Measurements from ENCODE around the gene PHACTR1. TPM values are rescaled to one million over a fixed set of nuclear protein-coding genes. Genes with fewer than 3 reads are reported as not detected.
"Not testable (repeated sequence)": the region's sequence is repeated elsewhere in the genome, so short reads cannot be mapped to it uniquely, and the experiment has no call there.

The PHACTR1 gene
- total RNA-seq, 1 donor from 2014 or later, result 5.8 TPM

DNA sequence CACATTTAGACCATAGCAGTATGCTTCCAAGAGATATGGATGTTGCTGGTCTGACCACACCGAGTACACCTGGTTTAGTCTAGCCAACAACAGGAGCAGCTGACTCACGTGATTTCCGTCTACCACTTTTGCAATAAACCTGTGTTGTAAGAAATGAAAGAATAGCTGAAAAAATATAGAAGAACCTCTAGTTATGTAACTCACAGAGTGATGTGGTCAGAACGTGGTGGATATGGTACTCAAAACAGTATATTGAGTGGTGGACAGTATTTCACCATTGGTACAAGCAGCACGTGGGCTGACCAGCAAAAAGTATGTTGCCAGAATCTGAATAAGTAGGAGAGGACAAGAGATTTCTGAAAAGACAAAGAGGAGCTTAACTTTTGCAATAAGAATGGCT lies 384.8 kb downstream of the PHACTR1 start:
- DNase-seq (ENCODE audit: low read depth, low spot score), result no peak

DNA sequence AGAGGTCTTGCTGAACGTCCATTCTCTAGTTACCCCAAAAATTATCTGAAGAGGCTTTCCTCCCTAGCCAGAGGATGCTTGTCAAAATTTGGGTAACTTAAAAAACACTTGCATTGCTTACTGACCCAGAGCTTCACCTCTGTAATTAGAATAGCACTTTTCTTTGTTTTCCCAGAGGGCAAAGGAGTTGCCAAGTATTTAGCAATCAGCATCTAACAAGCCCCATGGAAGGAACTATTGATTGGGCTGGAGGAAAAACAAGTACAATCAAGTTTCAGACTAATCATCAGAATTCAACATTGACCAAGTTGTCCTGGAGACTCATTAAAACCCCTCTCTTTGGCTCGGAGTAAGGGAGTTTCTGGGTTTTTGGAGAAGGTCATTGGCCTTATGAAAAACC lies 385.4 kb downstream of the PHACTR1 start:
- DNase-seq (ENCODE audit: low read depth, low spot score), result no peak

DNA sequence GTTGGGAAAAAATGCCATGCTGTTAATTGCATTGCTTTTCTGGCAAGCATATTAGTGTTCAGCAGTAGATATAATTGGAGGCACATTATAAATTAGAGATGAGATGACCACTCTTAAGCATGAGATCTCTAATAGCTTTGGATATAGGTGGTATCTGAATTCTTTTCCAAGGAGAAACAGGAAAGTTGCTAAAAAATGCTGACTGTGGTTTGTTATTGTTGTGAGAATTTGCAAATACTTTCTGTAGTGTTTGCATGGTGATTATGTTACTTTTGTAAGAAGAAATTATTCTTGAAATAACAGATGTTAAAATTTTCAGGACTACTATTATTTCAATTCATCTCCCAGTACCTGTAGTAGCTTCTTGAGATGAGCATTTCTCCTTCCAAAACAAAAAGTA lies 386.6 kb downstream of the PHACTR1 start:
- DNase-seq (ENCODE audit: low read depth, low spot score), result no peak

DNA sequence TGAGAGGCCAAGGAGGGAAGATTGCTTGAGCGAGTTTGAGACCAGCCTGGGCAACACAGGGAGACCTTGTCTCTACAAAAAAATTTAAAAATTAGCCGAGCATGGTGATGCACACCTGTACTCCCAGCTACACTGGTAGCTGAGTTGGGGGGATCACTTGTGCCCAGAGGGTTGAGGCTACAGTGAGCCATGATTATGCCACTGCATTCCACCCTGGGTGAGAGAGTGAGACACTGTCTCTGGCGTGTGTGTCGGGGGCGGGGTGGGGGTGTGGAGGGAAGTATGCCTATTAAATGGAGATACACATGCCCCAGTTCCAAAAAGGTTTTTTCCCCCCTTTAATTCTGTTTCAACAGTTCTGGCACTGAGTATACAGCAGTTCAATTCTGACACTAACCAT lies 388.6 kb downstream of the PHACTR1 start:
- no peak for DNase-seq (ENCODE audit: low read depth, low spot score)

DNA sequence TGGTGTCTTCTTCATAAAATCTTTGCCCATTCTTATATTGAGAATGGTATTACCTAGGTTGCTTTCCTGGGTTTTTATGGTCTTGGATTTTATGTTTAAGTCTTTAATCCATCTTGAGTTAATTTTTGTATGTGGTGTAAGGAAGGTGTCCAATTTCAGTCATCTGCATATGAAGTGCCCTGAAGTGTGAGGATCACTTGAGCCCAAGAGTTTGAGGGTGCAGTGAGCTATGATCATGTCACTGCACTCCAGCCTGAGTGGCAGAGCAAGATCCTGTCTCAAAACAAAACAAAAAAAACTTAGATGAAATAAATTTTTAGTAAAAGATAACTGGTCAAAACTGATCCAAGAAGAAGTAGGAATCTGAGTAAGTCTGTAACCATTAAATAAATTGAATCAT lies 396.4 kb downstream of the PHACTR1 start:
- DNase-seq (ENCODE audit: low read depth, low spot score), result no peak

DNA sequence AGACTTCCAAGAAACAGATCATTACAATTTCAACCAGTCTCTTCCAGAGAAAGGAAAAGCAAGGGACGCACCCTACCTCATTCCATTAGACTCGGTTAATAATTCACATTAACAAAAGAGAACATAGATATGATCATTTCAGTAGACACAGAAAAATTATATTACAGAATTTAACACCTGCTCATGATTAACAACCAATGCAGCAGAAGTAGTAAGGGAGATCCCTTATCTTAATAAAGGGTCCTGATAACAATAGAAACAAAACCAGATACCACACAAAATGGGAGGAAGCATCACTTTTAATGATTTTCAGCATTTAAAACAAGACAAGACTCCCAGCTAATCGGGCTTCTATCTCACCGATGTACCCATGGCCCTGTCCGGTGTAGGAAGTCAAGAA lies 396.8 kb downstream of the PHACTR1 start:
- no peak for DNase-seq (ENCODE audit: low read depth, low spot score)

DNA sequence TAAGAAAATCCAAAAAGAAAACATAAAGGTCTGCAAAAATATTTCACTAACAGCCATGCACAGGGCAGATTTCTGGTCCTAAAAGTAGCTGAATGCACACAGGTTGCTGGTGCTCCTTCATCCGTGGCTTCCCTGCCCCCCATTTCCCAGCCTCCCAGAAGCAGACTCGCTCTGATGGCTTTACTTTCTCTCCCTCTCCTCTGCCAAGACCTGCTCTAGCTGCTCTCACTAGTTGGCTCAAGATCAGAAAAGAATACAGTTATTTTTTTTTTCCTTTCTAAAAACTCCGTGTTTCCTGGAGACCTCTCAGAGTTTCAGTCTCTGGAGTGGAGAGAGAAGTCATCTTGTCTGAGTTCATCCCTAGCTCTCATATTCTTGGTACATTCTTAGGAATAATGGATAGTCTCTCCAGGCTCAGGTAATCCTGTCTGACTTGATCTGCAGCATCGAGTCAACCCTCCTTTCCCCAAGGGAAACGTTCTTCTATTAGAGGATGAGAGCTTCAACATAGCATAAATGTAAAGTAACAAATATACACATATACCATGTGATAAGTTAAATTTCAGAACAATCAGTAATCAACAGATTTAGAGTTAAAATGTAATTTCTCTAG lies 397.5 kb downstream of the PHACTR1 start:
- DNase-seq (ENCODE audit: low read depth, low spot score), result no peak

DNA sequence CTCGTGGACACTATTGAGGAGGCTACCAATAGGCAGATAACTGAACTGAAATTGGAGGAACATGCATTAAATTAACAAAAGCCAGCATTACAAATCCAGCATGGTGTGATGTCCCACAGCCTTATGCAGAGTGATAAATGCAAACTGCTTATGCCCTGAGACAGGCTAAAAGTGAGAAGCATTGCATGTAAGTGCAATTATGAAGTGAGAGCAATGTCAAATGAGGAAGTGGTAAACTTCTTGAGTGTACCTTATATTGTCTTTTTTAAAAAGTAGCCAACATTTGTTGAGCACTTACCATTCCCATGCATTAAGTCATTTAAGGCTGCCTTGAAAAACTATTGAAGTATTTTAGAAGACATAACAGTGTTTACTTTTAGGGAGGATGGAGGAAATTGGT lies 399.6 kb downstream of the PHACTR1 start:
- DNase-seq (ENCODE audit: low read depth, low spot score), result no peak

DNA sequence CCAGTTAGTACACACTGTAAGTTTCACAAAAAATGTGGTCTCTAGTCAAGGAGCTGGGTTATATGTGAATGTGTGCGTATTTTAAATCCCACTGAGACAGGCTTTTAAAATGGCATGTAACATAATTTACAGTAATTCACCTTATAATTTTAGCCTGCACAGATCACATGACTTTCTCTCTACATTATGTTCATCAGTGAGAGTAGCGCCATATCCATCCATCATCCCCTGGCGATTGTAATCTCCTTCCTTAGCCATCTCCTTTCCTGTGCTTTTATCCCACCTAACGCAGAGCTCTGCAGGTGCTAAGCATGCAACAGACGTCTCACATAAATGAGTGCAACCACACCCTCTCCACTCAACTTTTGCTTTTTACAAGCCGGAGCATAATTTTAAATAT lies 401.0 kb downstream of the PHACTR1 start:
- no peak for DNase-seq (ENCODE audit: low read depth, low spot score)

DNA sequence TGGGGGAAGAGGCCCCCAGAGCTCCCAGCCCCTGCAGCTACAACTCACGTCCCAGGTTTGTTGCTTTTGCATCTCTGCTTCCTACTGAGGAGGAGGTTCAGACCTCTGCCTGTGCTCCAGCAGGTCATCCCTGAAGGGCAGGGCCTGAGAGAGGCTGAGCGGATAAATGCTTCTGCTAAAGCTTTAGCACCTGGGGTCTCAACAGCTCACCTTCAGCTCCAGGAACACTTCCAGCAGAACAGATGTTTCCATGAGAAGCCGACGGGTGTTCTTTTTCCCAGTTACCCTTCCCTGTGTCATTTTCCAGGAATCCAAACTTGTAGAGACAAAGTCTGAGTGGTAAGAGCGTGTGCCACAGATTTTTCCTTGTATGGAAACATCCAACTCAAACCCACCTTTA lies 403.0 kb downstream of the PHACTR1 start:
- DNase-seq (ENCODE audit: low read depth, low spot score), result no peak

DNA sequence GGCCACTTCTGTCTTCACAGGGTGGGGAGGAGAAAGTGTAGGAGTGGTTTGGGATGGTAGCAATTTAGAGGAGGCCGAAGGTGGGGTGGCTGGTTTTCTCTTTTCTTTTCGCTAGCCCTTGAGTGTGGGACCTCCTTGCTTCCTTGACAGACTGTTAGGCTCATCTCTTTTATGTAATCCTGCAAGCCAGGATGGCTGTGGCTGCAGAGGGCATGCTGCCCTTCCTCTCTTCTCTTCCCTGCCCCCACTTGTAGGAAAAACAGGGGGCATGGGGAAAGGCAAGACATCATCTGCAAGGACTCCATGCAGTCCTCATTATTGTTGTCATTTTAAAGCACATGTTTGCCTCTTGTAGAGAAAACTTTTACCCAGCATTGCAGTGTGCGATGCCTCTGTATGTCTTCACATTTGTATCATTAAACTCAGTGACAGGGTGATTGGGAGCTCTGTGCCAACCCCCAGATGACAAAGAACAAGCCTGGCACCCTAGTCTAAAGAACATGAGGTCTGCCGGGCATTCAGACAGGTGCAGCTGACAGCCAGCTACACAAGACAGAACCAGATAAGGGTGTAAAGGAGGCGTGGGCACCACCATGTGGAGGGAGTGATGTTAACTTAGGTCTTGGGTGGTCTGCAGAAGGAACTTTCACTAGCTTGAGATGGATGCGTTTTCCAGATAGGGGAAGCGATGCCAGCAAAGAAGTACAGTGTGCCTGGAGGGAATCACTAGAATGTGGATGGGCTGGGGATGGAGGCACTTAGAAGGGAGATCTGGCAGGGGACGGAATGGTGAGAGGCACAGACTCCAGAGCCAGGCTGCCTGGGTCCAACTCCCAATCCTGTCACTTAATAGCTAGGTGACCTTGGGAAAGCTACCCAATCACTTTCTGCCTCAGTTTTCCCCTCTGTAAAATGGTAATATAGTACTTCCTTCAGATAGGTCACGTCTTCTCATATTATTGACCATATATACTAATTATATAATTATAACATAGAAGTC lies 404.2 kb downstream of the PHACTR1 start:
- no peak for DNase-seq (ENCODE audit: low read depth, low spot score)

DNA sequence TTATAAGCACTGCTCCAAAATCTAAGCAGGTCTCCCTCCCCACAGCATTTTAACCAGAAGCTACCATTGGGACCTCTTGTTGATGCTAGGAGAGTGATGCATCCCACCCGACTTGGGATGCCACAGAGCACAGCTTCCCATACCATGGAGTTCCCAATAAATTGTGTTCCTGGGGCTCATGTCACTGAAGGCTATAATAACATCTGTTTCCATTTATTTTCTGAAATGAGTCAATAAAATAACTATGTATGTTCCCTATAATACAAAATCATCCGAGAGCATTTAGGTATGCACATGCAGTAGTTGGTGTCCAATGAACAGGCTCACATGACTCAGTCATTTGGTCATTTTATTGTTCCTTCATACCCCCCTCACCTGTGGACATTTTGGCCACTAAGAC lies 407.6 kb downstream of the PHACTR1 start:
- no peak for DNase-seq (ENCODE audit: low read depth, low spot score)

DNA sequence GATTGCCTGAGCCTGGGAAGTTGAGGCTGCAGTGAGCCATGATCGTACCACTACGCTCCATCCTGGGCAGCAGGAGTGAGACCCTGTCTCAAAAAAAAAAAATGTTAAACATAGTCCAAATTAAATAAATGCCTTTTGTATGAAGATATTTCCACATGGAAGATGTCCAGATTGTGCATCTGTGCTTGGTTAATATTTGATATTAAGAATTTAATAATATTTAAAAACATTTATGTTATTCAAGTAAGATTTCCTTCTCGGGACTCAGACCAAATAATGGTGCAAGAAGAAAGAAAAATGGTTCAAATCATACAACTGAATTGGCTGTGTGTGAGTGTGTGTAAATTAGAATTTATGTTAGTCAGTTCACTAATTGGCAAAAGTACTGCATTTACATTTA lies 409.3 kb downstream of the PHACTR1 start:
- DNase-seq (ENCODE audit: low read depth, low spot score), result no peak

DNA sequence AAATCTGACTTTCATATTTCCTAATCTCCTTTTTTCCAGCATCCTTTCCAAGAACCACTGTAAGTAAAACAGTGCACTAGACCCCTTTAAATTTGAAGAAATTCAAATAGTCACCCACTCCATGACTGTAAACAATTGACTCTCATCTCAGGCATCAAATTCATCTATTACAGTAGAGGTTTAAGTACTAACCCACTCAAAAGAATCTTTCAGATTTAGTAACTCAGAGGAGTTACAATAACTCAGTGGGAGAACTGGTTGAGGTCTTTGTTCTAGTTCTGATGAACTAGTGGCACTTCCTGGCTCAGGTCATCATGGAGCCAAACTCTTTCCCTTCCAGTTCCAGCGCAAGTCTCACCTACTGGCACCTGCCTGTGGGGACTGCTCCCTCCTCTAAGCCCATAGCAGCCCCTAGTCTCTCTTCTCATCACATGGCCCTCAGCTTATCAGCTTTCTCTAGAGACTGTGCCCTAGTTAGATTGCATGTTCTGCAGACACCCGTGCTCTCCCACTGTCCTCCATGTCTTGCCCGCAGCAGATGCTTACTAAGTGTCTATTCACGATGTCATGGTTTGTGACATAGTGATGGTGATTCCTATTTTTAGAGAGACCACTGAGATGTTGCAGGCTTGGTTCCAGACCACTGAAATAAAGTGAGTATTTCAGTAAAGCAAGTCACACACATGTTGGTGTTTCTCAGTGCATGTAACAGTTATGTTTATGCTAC lies 415.5 kb downstream of the PHACTR1 start:
- DNase-seq (ENCODE audit: low read depth, low spot score), result no peak

DNA sequence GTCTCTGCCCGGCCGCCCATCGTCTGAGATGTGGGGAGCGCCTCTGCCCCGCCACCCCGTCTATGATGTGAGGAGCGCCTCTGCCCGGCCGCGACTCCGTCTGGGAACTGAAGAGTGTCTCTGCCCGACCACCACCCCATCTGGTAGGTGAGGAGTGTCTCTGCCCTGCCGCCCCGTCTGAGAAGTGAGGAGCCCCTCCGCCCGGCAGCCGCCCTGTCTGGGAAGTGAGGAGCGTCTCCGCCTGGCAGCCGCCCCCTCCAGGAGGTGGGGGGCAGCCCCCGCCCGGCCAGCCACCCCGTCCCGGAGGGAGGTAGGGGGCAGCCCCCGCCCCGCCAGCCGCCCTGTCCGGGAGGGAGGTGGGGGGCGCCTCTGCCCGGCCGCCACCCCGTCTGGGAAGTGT lies 417.3 kb downstream of the PHACTR1 start:
- not testable (repeated sequence) for DNase-seq (ENCODE audit: low read depth, low spot score)

DNA sequence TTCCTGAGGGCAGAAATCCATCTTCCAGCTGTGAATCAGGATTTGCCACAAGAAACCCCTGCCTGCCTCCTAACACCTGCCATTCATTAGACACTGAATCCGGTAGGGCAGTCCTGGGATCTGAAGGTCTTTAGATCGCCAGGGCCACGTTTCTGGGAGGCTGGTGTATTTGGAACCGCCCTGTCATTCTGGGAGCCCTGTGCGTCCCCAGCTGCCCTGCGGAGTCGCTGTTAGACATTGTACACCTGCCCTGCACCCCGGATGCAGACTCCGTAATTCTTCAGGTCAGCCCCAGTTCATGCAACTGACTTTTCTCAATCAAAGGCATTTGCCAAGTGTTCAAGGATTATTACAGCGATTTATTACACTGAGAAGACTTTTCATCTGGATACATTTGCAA lies 418.6 kb downstream of the PHACTR1 start:
- no peak for DNase-seq (ENCODE audit: low read depth, low spot score)

DNA sequence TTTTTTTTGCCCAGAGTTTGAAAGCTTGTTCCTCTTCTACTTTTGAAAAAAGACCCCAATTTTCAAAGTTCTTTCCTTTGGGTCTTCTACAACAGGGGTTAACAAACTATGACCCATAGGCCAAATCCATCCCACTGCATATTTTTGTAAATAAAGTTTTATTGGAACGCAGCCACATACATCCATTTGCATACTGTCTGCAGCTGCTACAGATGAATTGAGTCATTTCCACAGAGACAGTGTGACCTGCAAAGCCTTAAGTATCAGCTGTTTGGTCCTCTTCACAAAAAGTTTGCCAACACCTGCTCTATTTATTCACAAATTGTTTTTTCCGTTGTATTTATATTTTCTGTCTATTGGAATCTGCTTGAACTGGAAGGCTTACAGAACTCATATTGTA lies 422.6 kb downstream of the PHACTR1 start:
- no peak for DNase-seq (ENCODE audit: low read depth, low spot score)

DNA sequence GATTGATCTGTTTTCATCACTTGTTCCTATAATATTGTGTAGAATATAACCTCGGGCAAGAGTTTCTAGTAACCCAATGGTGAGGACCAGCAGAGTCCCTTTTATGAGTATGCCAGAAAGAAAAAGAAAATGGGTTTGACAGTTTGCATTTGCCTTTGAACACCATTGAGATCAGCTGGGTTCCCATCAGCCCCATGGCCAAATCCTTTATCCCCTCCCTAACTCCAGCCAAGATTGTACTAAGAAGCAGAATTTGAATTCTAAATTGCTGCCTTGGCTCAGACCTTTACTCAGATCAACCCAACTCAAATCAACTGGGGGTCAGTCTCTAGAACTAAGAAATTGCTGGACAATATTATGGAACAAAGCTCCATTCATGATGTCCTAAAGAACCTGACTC lies 424.4 kb downstream of the PHACTR1 start:
- DNase-seq (ENCODE audit: low read depth, low spot score), result no peak

DNA sequence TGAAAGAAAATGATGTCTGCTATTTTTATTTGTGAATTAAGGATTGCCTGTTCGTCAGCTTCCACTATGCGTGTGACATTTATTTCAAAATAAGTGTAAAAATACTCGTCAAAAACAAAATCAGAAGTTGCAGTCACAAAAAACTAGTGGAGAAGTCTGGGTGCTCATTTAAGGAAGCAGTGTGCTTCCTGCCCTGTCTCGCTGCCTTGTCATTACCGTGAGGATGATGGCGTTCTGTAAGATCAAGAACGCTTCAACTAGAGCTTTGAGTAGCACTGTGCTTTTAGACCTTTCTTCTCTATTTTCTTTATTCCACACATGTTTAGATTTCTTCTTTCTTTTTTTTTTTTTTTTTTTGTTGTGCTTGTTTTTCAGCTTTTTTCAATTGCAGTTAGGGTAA lies 424.8 kb downstream of the PHACTR1 start:
- no peak for DNase-seq (ENCODE audit: low read depth, low spot score)

DNA sequence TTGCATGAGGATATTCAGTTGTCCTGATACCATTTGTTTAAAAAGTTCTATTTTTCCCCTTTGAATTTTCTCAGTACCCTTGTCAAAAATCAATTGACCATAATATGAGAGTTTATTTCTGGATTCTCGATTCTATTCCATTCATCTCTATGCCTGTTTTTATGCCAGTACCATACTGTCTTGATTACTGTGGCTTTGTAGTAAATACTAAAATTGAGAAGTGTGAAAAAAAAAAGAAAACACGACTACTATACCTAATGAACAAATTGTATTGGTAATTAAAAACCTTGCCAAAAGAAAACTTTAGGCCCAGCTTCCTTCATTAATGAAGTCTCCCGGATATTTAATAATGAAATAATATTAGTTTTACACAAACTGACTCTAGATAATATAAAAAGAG lies 426.0 kb downstream of the PHACTR1 start:
- no peak for DNase-seq (ENCODE audit: low read depth, low spot score)

DNA sequence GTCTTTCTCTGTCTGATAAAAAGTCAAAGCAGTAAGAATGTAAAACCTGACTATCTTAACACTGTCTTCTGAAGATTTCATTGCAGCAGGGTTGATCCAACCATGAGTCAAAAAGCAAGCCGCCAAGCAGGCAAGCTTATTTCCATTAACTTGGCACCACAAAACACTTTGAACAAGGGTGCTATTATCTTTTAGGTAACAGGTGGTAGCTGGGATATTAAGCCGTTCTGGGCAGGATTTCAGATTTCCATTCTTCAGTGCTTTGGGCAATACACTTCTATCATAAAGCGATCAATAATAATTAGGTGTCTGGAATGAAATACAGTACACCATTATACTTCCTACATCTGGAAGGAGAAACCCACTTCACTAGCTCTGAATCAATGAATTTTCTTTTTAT lies 429.9 kb downstream of the PHACTR1 start:
- no peak for DNase-seq (ENCODE audit: low read depth, low spot score)

DNA sequence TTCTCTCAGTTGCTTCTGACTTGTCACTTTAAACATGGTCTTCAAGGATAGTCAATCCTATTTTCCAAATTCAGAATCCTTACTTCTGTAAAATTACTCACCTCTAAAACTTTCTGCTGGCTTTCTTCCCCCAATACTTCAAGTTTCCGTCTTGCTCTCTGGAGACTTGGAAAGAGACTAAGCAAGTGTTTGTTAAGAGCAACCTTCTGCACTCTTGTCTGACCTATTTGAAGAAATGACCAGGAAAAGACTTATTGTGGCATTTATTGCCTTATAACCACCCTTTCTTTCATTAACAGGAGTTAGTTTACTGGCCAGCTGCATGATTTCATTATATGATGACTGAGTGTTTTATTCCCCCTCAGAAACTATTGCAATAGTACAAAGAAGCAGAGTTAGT lies 430.8 kb downstream of the PHACTR1 start:
- no peak for DNase-seq (ENCODE audit: low read depth, low spot score)

Measured in pulmonary artery endothelial cell (primary cell).